ENCODE measurements around the gene RNF38. TPM values are rescaled to one million over a fixed set of nuclear protein-coding genes. Genes with fewer than 3 reads are reported as not detected.

The RNF38 gene
- total RNA-seq, 1 experiment from 2014 or later = 18.6 TPM

DNA sequence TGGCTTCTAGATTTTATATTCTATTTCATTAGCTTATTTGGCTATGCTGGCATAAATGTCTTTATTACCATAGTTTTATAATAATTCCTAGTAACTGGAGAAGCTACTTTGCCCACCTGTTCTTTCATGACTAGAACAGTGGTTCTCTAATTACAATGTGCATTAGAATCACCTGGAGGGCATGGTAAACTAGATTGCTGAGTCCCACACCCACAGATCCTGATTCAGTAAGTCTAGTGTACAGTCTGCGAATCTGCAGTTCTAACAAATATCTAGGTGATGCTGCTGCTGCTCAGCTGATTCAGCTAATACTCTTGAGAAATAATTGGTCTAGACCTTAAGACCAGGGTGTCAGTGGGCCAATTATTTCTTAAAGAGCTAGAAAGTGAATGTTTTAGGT, 35.5 kb downstream of the RNF38 start:
- TF ChIP-seq, protein P1, sequence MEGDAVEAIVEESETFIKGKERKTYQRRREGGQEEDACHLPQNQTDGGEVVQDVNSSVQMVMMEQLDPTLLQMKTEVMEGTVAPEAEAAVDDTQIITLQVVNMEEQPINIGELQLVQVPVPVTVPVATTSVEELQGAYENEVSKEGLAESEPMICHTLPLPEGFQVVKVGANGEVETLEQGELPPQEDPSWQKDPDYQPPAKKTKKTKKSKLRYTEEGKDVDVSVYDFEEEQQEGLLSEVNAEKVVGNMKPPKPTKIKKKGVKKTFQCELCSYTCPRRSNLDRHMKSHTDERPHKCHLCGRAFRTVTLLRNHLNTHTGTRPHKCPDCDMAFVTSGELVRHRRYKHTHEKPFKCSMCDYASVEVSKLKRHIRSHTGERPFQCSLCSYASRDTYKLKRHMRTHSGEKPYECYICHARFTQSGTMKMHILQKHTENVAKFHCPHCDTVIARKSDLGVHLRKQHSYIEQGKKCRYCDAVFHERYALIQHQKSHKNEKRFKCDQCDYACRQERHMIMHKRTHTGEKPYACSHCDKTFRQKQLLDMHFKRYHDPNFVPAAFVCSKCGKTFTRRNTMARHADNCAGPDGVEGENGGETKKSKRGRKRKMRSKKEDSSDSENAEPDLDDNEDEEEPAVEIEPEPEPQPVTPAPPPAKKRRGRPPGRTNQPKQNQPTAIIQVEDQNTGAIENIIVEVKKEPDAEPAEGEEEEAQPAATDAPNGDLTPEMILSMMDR (IDR thresholded peaks at IDR 0.05; ENCODE audit: unreplicated experiment) = no peak
- Mint-ChIP-seq H3K4me3 (ENCODE audit: unreplicated experiment) (no peak overlapping the region), H3K36me3 (ENCODE audit: insufficient read depth, unreplicated experiment) (peaks cover 57% of the 10 kb centered on the region), H3K4me1 (ENCODE audit: insufficient read depth, unreplicated experiment) (no peaks in the 10 kb centered on the region), H3K27ac (ENCODE audit: low read depth, unreplicated experiment) (no peak overlapping the region), H3K27me3 (ENCODE audit: insufficient read depth, unreplicated experiment) (no peaks in the 10 kb centered on the region), H3K9me3 (ENCODE audit: unreplicated experiment) (no peaks in the 10 kb centered on the region)
- no peak for DNase-seq (ENCODE audit: unreplicated experiment)
- ChIA-PET POLR2A (interaction anchor here (1.0 kb wide), 1 partner anchor 28 kb away, joined by 3 read pairs; no protein-coding TSS in a partner anchor), CTCF (no interaction called here)
- no TSS peak for BruUV-seq (replicated peaks)
- intact Hi-C loops (cut with micrococcal nuclease) = no loop called here

DNA sequence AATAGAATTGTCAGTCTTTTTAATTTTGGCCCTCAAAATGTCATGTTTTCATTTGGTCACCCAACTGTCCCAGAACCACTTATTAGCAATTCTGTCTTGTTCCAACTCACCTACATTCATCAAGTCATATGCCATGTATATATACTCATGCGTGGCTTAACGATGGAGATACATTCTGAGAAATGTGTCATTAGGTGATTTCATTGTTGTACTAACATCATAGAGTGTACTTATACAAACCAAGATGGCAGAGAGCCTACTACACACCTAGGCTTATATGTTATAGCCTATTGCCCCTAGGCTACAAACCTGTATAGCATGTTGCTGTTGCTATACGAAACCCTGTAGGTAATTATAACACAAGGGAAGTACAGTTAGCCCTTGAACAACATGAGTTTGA, 36.6 kb downstream of the RNF38 start:
- TF ChIP-seq, protein P1 (IDR thresholded peaks at IDR 0.05; ENCODE audit: unreplicated experiment) = no peak
- H3K36me3 Mint-ChIP-seq (ENCODE audit: insufficient read depth, unreplicated experiment) = peaks cover 55% of the 10 kb centered on the region
- intact Hi-C loops (cut with micrococcal nuclease) = no loop called here
- ChIA-PET CTCF (no interaction called here), POLR2A (no interaction called here)
- no peak overlapping the region for H3K27ac Mint-ChIP-seq (ENCODE audit: low read depth, unreplicated experiment)
- no peaks in the 10 kb centered on the region for H3K27me3 Mint-ChIP-seq (ENCODE audit: insufficient read depth, unreplicated experiment)
- no TSS peak for BruUV-seq (replicated peaks)
- H3K9me3 Mint-ChIP-seq (ENCODE audit: unreplicated experiment) = no peaks in the 10 kb centered on the region
- H3K4me3 Mint-ChIP-seq (ENCODE audit: unreplicated experiment) = no peak overlapping the region
- H3K4me1 Mint-ChIP-seq (ENCODE audit: insufficient read depth, unreplicated experiment) = no peaks in the 10 kb centered on the region
- DNase-seq (ENCODE audit: unreplicated experiment) = no peak

DNA sequence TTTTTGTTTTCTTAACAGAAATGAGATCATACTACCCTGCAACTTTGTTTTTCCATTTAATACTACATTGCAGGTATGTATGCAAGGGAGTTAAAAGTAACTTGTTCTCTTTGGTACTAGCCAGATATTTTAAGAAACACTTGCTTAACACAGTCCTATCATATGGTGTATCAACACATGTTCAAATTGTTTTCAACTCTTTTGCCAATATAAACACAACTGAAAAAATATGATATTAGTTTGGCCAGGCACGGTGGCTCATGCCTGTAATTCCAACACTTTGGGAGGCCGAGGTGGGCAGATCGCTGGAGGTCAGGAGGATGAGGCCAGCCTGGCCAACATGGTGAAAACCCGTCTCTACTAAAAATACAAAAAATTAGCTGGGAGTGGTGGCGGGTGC, 41.6 kb downstream of the RNF38 start:
- Mint-ChIP-seq H3K36me3 (ENCODE audit: insufficient read depth, unreplicated experiment) (peaks cover 61% of the 10 kb centered on the region), H3K27ac (ENCODE audit: low read depth, unreplicated experiment) (no peak overlapping the region), H3K4me3 (ENCODE audit: unreplicated experiment) (no peak overlapping the region), H3K27me3 (ENCODE audit: insufficient read depth, unreplicated experiment) (no peaks in the 10 kb centered on the region), H3K4me1 (ENCODE audit: insufficient read depth, unreplicated experiment) (no peaks in the 10 kb centered on the region), H3K9me3 (ENCODE audit: unreplicated experiment) (no peaks in the 10 kb centered on the region)
- ChIA-PET POLR2A (interaction anchor here (0.7 to 0.8 kb wide), 2 partner anchors 9 to 1638 kb away, joined by 3 to 4 read pairs; no protein-coding TSS in a partner anchor), CTCF (interaction anchor here (0.6 kb wide), 1 partner anchor 18 kb away, joined by 3 read pairs; no protein-coding TSS in a partner anchor)
- TF ChIP-seq, protein P1 (IDR thresholded peaks at IDR 0.05; ENCODE audit: unreplicated experiment) = no peak
- no peak for DNase-seq (ENCODE audit: unreplicated experiment)
- intact Hi-C loops (cut with micrococcal nuclease) = no loop called here
- BruUV-seq (replicated peaks) = no TSS peak

DNA sequence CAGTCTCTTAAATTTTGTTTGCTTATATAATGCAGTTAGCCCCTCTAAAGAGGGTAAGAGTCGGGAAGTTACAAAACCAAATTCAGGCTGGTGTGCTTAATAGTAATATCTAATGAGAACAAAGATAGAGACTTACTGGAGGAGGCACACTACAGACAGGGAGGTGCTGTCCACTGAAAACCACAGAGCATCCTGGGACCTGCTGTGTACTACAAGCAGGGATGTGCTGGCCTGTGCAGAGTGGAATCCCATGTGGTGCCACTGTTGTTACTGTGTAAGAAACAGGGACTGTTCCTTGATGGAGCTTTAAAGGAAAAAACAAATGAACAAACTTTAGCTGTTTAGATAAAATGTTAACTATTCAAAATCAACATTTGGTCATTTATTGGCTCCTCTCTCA, 42.4 kb downstream of the RNF38 start:
- Mint-ChIP-seq H3K27me3 (ENCODE audit: insufficient read depth, unreplicated experiment) (no peaks in the 10 kb centered on the region), H3K9me3 (ENCODE audit: unreplicated experiment) (no peaks in the 10 kb centered on the region), H3K27ac (ENCODE audit: low read depth, unreplicated experiment) (no peak overlapping the region)

More for the DNA sequence above, 42.4 kb downstream of the RNF38 start:
- Mint-ChIP-seq H3K4me1 (ENCODE audit: insufficient read depth, unreplicated experiment) (no peaks in the 10 kb centered on the region), H3K4me3 (ENCODE audit: unreplicated experiment) (no peak overlapping the region), H3K36me3 (ENCODE audit: insufficient read depth, unreplicated experiment) (peaks cover 68% of the 10 kb centered on the region)
- no peak for DNase-seq (ENCODE audit: unreplicated experiment)
- no TSS peak for BruUV-seq (replicated peaks)
- TF ChIP-seq, protein P1 (IDR thresholded peaks at IDR 0.05; ENCODE audit: unreplicated experiment) = no peak
- POLR2A ChIA-PET = interaction anchor here (0.9 kb wide), 1 partner anchor 450 kb away, joined by 3 read pairs; no protein-coding TSS in a partner anchor
- CTCF ChIA-PET = interaction anchor here (0.6 kb wide), 2 partner anchors 19 to 127 kb away, joined by 3 read pairs; no protein-coding TSS in a partner anchor
- intact Hi-C loops (cut with micrococcal nuclease) = no loop called here

Measured in MCF 10A (cell line).